Glomerular visceral epithelial cell (primary cell): ENCODE data around the gene SLC35E1.

Experiments used
- DNase-seq: peaks from one replicate; pipeline ENCODE4 v3.0.0-alpha.2; 2016; ENCODE audit errors: extremely low spot score

SLC35E1 gene

DNA sequence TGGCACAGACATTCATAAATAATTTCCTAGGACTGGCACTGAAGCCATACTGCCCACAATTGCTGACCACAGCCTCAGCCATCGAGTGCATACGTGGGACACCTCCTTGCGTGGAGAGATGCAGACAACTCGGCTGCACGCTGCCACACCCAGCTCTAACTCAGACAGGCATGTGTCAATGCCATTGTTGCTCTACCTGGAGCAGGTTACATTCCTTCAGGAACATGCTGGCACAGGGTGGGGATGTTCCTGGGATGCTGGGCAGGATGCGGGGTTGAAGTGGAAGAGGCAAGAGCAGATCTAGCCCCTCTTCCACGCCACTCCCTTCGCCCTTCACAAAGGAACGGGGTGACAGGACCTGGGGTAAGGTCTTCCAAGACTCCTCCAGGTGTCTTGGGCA lies 24.2 kb upstream of the SLC35E1 start:
- DNase-seq: no peak

DNA sequence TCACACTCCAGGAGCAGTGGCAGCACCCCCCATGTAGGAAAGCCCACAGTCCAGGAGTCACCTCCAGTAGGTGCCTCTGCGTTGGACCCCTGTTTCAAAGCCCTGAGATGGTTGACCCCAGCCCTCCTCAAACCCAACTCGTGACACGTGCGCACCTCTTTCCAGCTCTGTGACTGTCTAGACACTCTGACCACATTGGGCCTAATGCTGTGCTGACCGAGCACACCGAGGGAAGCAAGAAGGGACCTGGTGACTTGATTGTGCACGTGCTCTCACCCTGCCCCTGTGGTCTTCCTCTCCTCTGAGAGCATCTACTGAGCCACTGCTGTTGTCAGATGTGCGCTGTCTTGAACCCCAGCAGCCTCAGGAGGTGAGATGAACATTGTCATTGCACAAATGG lies 22.9 kb upstream of the SLC35E1 start:
- no peak for DNase-seq

DNA sequence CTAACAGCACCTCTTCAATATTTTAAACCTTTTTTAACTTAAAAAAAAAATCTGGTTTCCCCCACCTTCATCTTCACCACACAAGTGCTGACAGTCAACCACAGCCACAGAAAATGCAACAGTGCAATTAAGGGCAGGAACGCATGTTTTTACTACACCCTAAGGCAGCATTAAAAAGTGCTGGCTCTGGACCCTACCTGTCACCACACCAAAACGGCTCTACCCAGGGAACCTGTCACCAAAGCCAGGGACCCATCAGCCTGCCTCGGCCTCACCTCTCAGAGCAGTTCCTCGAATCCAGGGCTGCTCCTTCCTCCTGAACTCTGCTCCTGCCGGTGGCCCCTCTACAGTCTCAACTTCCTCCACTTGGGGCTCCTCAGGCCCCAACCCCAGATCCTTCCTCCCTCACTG lies 22.5 kb upstream of the SLC35E1 start:
- no peak for DNase-seq

DNA sequence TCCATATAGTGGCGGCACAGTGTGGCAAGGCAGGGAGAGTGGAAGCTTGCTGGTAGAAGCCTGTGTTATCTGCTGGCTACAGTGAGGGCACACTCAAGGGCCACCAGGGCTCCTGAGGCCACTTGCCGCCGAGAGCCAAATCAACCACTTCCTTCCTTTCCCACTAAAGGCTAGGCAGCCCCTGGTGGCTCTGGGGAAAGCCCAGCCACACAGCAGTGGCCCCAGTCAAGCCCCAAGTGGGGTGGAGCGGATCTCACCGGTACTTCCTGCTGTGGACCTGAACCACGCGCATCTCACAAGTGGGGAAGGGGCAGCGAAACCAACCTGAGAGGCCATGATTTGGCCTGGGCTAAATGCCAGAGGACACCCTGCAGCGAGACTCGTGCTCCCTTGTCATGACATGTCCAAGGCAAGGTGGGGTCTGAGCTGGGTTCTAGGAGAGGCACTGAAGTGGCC lies 21.9 kb upstream of the SLC35E1 start:
- DNase-seq: no peak

DNA sequence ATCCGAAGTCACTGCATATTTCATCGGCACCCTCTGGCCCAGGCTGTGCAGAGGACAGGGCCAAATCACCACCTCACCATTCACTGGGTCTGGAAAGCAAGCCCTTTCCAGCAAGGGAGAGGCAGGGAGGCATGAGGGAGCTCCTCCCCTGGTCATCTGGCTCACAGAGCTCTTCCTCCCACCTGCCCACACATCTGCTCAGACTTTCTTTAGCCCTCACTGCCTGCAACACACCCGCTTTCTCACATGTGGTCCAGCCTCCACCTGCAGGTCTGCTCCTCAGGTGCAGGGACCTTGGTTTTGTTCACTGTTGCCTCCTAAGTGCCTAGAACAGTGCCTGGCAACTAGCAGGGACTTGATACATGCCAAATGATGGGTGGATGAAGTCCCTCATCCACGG lies 21.0 kb upstream of the SLC35E1 start:
- no peak for DNase-seq

DNA sequence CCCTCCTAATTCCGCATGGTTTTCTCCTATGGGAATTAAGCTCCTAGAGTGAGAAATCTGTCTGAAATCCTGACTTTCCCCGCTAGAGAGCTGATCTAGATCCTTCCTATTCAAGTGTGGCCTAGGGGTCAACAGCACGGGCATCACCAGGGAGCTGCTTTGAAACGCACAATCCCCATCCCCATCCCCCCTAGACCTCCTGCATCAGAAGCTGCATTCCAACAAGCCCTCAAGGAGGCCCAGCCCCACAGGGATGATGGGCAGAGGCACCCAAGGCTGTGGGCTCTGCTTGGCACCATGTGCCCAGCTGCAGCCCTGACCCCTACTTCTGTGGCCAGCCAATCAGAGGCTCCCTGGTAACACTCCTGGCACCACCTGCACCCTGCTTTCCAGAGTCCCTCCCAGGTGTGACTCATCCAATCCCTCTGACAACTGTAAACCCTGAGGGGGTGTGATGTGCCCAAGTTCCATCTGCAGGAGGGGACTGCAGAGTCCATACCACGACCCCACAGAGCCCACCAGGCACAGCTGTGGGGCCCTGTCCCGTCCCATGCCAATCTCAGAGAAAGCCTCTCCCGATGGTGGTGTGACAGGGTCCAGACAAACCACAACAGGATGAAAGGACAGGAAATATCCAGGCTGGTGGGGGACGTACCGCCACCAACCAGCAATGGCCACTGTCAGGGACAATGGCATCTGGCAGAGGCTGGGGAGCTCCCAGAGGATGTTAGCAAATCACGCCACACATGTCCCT lies 19.8 kb upstream of the SLC35E1 start:
- peak; percentile 44 for DNase-seq

DNA sequence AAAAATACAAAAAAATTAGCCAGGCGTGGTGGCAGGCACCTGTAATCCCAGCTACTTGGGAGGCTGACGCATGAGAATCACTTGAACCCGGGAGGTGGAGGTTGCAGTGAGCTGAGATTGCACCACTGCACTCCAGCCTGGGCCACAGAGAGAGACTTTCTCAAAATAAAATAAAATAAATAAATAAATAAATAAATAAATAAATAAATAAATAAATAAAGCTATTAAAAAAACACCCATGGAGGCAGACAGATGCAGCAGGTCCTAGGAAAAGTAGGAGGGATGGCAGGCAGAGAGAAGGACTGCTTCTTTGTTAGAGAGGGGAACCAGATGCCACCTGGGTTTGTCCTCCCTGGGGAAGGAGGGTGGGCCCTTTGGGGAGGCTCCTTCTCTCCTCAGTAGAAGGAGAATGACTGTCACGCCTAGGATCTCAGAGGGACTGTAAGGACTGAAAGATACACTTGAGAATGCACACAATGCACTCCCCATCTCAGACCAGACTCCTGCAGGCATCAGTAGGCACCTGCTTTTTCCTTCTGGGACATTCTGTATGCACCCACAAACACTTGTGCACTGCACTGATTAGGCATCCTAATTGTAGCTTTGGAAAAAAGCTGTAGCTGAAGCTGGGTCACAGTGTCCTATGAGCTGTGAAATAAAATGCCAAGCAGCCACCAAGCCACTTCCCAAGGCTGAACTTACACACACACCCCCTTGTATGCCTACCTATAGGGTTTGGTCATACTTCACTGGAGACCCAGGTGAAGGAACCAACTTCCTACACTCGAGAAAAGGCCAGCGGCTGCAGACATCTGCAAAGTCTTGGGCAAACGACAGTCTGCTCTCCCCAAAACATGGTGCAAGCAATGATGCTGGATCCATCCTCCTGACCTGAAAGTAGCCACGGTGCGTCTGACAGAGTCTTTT lies 18.9 kb upstream of the SLC35E1 start:
- DNase-seq: no peak

DNA sequence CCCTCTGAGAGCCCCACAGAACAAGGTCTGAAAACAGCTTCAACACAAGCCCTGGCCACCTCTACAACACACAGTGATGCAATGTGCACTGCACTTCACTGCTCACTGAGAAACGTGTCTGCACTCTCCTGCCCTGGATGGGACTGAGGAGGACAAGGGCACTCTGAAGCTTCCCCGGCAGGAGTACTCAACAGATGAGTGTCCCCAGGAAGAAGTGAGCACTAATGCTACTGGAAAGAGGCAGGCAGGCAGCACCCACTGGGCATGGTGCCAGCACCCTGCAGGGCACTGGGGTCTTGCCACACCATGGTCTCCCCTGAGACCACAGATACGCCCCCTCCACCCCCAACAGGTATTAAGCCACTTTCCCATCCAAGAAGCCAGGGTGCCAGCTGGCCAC lies 17.7 kb upstream of the SLC35E1 start:
- DNase-seq: no peak

DNA sequence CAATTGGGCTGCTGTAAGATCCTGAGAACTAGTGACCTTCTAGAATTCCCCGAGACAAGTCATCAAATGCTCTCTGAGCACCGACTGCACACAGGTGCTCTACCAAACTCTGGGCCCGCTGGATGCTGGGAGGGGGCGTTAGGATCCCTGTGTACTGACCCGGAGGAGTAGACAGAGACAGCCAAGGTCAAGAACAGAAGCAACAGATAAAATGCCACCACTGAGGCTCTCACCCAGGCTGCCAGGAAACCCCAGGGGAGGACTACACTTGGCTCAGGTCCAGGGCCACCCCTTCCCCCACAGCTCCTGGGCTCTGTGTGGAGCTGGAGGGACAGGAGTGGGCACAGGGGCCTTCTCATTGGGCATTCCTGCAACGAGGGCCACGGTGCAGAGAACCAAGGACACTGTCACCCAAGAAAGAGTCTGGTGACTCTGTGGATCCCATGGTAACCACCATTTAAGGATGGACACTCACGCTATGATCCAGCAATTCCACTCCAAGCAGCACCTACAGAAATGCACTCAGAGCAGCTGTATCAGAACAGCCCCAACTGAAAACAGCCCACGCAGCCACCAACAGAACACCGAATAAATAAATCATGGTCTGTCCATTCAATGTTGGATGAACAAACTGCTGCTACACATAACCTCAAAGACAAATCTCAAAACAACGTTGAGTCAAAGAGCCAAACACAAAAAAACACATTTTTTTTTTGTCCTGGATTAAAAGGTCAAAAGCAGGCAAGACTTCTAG lies 16.8 kb upstream of the SLC35E1 start:
- DNase-seq: no peak

DNA sequence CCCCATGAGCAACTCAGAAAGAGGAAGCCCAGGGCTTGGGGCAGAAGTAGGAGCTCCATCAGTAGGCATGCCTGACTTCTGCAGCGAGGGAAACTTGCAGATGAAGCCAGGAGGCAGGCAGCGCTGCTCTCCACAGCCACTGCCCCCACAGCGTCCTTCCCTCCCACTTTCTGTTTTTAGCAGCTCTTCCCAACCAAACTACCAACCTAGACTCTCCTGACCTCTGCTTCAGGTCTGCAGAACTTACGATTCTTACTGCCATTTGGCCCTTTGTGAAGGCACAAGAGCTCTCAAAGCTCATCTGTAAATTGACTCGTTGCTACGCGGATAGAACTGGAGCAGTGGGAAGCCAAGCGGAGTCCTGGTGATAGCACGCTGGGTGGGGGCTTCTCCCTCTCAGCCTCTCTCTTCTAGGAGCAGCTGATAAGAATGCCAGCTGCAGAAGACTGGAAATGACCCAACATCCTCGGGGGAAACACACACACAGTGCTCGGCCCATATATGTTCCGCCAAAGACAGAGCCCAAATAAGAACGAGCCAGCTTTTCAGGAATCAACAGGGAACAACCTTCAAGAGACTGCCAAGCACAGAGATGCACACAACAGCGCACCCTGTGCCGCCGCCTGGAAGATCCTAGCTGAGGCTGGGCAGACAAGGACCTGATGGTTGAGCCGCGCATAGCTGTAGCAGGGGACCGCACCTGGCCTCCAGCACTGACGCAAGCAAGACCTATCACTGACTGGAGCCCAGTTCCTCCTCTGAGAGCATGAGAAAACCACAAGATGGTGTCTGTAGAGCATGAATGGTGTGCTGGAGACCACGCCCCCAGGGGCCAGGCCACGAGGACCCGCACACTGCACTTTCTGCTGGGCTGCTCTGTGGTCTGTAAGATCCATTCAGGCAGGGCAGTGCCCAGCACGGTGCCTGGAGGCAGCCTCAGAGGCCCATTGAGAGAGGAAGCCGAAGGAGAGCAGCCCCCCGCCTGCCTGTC lies 15.9 kb upstream of the SLC35E1 start:
- no peak for DNase-seq

DNA sequence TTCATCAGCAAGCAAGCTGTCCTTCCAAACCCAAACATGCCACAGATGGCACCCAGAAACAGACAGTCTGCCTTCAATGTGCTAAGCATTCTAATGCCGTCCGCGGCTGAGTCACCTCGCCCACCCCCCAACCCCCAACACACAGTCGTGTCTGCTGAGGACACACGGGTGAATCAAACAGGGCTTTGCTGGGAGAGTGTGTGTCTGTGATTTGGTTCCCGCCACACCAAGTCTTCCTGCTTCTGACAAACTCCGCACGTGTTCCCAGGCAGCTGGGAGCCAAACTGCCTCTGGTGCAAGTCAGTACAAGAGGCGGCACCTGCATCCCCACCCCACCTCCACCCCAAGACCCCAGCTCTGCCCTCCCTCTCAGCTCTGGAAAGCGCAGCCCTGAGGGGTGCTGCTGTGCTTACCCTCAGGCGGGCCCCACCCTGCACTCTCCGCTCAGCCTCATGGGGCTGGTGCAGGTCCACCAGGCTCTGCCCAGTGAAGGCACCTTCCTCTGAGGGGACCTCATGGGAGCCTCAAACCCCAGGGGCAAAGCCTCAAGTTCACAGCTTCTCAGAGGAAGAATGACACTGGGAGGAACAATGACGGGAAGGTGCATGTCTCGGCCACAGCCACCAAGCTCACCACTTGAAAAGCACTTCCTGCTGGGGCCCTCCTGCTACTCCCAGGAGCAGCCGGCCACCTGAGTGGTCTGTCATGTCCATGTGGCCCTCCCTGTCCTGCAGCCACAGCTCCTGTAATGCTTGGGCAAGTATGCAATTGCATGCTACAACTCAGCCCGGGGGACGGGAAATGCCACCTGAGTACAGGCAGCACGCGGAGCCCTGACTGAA lies 15.0 kb upstream of the SLC35E1 start:
- peak; percentile 45 for DNase-seq

DNA sequence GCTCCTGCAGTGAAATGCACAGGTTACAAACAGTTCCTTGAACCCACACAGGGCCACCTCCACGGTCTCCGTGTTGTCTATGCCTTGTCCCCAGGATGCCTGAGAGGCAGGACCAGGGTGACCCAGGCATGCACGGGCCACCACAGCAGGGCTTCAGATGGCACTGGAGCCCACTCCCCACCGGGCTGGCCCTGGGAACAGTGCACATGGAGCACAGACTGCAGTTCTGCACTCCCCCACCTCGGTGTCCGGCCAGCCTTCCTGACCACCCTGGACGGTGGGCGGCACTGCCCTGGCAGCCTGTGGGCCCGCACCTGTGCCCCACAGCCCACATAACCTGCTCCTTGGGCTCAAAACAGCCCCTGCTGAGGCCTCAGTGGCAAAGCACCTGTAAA lies 14.3 kb upstream of the SLC35E1 start:
- no peak for DNase-seq

DNA sequence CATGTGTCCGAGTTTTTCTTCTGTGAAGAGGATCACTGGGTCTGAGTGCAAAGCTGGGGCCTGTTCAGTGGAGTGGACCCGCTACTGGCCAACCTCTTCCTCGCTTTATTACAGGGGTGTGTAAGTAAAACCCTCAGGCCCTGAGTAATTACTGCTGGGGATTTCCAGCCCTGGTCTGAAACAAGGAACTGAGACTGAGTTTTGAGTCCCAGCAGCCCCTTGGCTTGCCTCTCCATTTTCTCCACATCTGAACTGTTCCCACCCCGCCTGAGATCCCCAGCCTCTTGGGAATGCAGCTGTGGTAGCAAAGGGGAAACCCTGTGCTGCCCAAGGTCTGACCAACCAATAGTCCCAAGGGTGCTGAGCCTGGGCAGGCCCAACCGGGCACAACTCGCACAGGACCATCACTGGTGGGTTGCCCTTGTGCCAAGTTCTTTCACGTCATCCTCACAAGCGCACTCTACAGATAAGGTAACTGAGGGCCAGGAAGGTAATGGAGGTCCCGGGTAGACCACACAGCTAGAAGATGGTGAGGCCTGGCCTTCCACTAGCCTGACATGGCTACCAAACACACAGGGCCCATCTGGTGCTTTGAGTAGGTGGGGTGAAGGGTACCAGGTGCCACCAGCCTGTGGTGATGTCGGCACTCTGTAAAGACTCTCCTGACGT lies 13.7 kb upstream of the SLC35E1 start:
- DNase-seq: peak; percentile 68

DNA sequence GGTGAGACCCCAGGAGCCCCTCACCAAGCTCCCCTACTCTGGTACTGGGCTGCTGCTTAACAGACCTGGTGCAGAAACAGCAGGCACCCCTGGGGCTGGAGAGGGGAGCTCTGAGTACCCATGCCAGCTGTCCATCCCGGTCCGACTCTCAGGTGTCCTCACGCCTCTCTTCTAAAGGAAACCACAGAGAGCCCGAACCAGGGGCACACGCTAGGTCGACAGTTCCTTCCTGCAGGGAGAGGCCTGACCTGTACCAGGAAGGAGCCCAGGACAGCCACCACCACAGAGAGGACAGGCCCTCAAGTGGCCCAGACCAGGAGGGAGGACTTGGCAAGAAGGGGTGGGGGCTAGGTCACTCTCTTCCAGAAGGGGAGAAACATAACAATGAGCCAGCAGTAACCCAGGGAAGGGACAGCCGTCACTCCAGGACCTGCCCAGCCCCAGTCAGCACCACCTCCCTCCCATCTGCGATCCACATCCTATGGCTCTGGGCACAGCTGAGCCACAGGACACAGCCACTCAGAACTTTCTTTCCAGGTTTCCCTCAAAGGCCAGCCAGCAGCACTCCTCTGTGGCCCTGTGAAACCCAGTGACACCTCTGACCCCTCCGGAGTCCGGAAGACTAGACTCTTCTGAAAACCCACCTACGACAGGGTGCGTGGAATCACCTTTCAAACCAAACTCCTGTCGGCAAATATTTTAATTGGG lies 13.0 kb upstream of the SLC35E1 start:
- DNase-seq: no peak

DNA sequence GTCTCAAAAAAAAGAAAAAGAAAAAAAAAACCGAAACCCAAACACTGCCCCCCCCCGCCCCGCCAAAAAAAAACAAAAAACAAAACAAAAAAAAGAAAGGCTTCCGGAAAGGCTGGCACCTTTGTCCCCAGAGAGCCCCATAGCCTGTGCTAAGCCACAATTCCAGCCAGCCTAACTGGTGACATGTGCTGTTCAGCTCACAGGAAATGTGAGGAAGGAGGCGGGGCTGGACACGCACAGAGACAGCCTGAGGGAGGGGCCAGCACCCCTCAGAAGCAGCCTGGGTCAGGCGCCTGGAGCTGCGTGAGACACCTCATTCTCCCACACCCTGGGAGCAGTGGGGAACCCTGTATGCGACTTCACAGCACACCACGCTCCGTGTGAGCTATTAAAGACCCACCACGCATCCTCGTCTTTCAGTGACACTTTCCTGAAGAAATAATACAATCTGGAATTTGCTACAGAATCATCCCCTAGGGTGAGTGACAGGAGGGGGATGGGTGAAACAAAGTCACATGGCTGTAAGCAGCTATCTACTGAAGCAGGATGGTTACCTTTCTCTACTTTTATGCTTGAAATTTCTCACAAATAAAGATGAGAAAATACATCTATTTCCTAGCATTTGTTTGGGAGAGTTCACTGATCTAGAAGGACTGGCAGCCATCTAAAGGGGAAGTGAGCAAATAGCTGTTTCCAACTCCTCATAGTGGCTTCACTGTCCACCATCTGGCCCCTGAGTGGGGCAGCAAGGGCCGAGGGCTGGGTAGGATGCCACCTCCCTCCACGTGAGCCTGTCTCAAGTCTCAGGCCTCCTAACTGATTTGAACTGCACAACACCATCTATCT lies 12.3 kb upstream of the SLC35E1 start:
- peak; percentile 80 for DNase-seq

DNA sequence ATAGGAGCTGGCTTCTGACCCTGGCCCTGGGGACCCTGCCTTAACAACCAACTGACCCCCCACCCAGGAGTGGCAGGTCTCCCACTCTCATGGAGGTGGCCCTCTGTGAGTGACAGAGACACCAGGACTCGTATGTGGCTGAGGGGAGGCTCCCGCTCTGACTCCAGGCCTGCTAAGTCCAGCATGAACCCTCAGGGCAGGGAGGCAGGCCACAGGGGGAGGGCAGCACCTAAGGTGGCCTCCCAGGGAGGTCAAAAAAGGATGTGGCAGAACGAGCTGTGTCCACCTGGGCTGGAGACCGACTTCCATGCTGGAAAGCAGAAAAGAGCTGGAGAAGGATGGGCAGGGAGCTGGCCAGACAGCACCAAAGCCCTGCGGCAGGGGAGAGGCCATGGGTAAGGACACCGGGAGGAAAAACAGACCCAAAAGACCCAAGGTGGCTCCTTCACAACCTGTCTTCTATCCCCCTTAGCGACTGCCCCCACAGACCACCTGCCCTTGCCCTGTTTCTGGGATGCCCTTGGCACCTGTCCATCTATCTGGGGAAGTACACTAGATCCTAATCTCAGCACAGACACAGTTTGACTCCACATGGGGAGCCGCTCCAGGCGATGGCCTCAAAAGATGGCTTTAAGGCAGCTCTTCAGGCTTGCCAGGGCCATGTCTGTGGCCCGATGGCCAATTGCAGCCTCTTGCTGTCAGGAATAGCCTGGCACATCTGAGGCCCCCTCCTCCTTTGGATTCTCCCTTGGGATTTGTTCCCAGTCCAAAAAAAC lies 10.5 kb upstream of the SLC35E1 start:
- no peak for DNase-seq

DNA sequence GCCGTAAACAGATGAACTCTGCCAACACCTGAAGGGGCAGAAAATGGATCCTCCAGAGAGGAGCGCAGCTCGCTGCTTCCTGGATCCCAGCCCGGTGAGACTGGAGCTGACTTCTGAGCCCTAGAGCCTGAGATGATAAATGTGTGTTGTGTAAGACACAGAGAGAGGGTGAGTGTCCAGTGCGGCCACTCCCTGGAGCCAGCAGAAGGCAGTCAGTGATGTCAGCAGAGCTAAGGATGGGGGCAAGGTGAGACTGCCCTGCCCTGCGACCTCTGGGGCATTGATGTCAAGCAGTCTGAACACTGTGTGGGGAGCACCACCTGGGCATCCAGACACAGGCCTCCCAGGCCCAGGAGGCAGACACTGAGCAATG lies 9.7 kb upstream of the SLC35E1 start:
- no peak for DNase-seq
